IgD-negative memory B cell (primary cell): ENCODE results near the gene PLAAT2. TPM values are rescaled to one million over a fixed set of nuclear protein-coding genes. Genes with fewer than 3 reads are reported as not detected.
"Not testable (repeated sequence)": the region's sequence is repeated elsewhere in the genome, so short reads cannot be mapped to it uniquely, and the experiment has no call there.

Experiments used
- H3K27ac Mint-ChIP-seq, 3 donors: one replicate each; pipeline ENCODE4 v1.8.0; 2020 to 2022; ENCODE audit warnings: mild to moderate bottlenecking in 3 of 3, mixed read lengths in 3 of 3, moderate library complexity in 1 of 3
- H3K27me3 Mint-ChIP-seq: one replicate; pipeline ENCODE4 v1.8.0; 2021; ENCODE audit warnings: mixed read lengths
- H3K36me3 Mint-ChIP-seq: one replicate; pipeline ENCODE4 v1.8.0; 2020; ENCODE audit warnings: mild to moderate bottlenecking, mixed read lengths
- H3K4me1 Mint-ChIP-seq, 3 donors: one replicate each; pipeline ENCODE4 v1.8.0; 2020 to 2022; ENCODE audit warnings: mixed read lengths in 3 of 3, mild to moderate bottlenecking in 1 of 3
- H3K4me3 Mint-ChIP-seq, 4 donors: one replicate each; pipeline ENCODE4 v1.8.0; 2020 to 2022; ENCODE audit warnings: mild to moderate bottlenecking in 4 of 4, mixed read lengths in 4 of 4, moderate library complexity in 3 of 4
- H3K9me3 Mint-ChIP-seq, 3 donors: one replicate each; pipeline ENCODE4 v1.8.0; 2020 to 2021; ENCODE audit warnings: mixed read lengths in 3 of 3, mild to moderate bottlenecking in 1 of 3
- polyA plus RNA-seq: library from polyadenylated mRNA; unstranded; fragments of 300-500 nt; fragmentation: Illumina TruSeq; gene quantifications from one replicate; pipeline ENCODE4 v1.2.3, GENCODE V29; 2021

PLAAT2 gene
- polyA plus RNA-seq, 1 donor from 2014 or later: 6.4 TPM

- H3K4me1 Mint-ChIP-seq: peaks cover 12 to 28% (median 13%) of the 10 kb centered on the region in 3 donors
- H3K27me3 Mint-ChIP-seq, H3K27ac Mint-ChIP-seq, H3K9me3 Mint-ChIP-seq, H3K36me3 Mint-ChIP-seq, H3K4me3 Mint-ChIP-seq: not testable (repeated sequence)
Observed at GRCh38 chr11:63528729-63529278, 34.4 kb downstream of the PLAAT2 start.

- H3K9me3 Mint-ChIP-seq, H3K36me3 Mint-ChIP-seq, H3K27me3 Mint-ChIP-seq, H3K27ac Mint-ChIP-seq, H3K4me3 Mint-ChIP-seq: not testable (repeated sequence)
- peaks cover 11 to 24% (median 12%) of the 10 kb centered on the region in 3 donors for H3K4me1 Mint-ChIP-seq
Observed at GRCh38 chr11:63528156-63528555, 35.0 kb downstream of the PLAAT2 start.

GRCh38 chr11:63527667-63528066, 35.5 kb downstream of the PLAAT2 start:
- H3K27me3 Mint-ChIP-seq: peaks cover 4% of the 10 kb centered on the region
- H3K36me3 Mint-ChIP-seq: no peaks in the 10 kb centered on the region
- no peak overlapping the region for H3K27ac Mint-ChIP-seq
- H3K4me1 Mint-ChIP-seq: peaks cover 11 to 24% (median 12%) of the 10 kb centered on the region in 3 donors
- H3K9me3 Mint-ChIP-seq: peaks cover 0 to 5% (median 0%) of the 10 kb centered on the region in 3 donors
- no peak overlapping the region for H3K4me3 Mint-ChIP-seq

- H3K27ac Mint-ChIP-seq: no peak overlapping the region
- H3K4me3 Mint-ChIP-seq: no peak overlapping the region
- H3K4me1 Mint-ChIP-seq: peaks cover 0 to 4% (median 0%) of the 10 kb centered on the region in 3 donors
- H3K27me3 Mint-ChIP-seq: peaks cover 7% of the 10 kb centered on the region
- no peaks in the 10 kb centered on the region for H3K36me3 Mint-ChIP-seq
- H3K9me3 Mint-ChIP-seq: peaks cover 2 to 19% (median 14%) of the 10 kb centered on the region in 3 donors
Observed at GRCh38 chr11:63523151-63523550, 40.0 kb downstream of the PLAAT2 start.

GRCh38 chr11:63521896-63522295, 41.3 kb downstream of the PLAAT2 start:
- Mint-ChIP-seq H3K27me3 (peaks cover 5% of the 10 kb centered on the region), H3K36me3 (no peaks in the 10 kb centered on the region), H3K27ac (no peak overlapping the region), H3K4me1 (peaks cover 0 to 4% (median 0%) of the 10 kb centered on the region in 3 donors), H3K9me3 (peaks cover 2 to 19% (median 14%) of the 10 kb centered on the region in 3 donors), H3K4me3 (no peak overlapping the region)

- H3K27me3 Mint-ChIP-seq: peaks cover 5% of the 10 kb centered on the region
- H3K27ac Mint-ChIP-seq: no peak overlapping the region
- peaks cover 0 to 4% (median 0%) of the 10 kb centered on the region in 3 donors for H3K4me1 Mint-ChIP-seq
- peaks cover 2 to 19% (median 14%) of the 10 kb centered on the region in 3 donors for H3K9me3 Mint-ChIP-seq
- H3K4me3 Mint-ChIP-seq: no peak overlapping the region
- H3K36me3 Mint-ChIP-seq: no peaks in the 10 kb centered on the region
Observed at GRCh38 chr11:63520606-63521170, 42.5 kb downstream of the PLAAT2 start.

- Mint-ChIP-seq H3K27ac (no peak overlapping the region), H3K27me3 (peaks cover 2% of the 10 kb centered on the region), H3K9me3 (peaks cover 2 to 17% (median 14%) of the 10 kb centered on the region in 3 donors), H3K4me1 (peaks cover 0 to 4% (median 0%) of the 10 kb centered on the region in 3 donors), H3K4me3 (no peak overlapping the region), H3K36me3 (no peaks in the 10 kb centered on the region)
Observed at GRCh38 chr11:63518548-63518947, 44.6 kb downstream of the PLAAT2 start.

GRCh38 chr11:63517156-63517555, 46.0 kb downstream of the PLAAT2 start:
- Mint-ChIP-seq H3K27ac (no peak overlapping the region), H3K4me3 (no peak overlapping the region), H3K4me1 (peaks cover 0 to 4% (median 0%) of the 10 kb centered on the region in 3 donors)

GRCh38 chr11:63516109-63516508, 47.1 kb downstream of the PLAAT2 start:
- Mint-ChIP-seq H3K4me1 (peaks cover 0 to 4% (median 0%) of the 10 kb centered on the region in 3 donors), H3K27ac (no peak overlapping the region), H3K4me3 (no peak overlapping the region), H3K36me3 (no peaks in the 10 kb centered on the region), H3K9me3 (peaks cover 2 to 14% (median 10%) of the 10 kb centered on the region in 3 donors), H3K27me3 (peaks cover under 1% of the 10 kb centered on the region)

More at GRCh38 chr11:63517156-63517555, 46.0 kb downstream of the PLAAT2 start:
- no peaks in the 10 kb centered on the region for H3K27me3 Mint-ChIP-seq
- no peaks in the 10 kb centered on the region for H3K36me3 Mint-ChIP-seq
- H3K9me3 Mint-ChIP-seq: peaks cover 2 to 14% (median 10%) of the 10 kb centered on the region in 3 donors

- H3K4me1 Mint-ChIP-seq: no peaks in the 10 kb centered on the region
- no peak overlapping the region for H3K4me3 Mint-ChIP-seq
- no peaks in the 10 kb centered on the region for H3K9me3 Mint-ChIP-seq
- H3K27ac Mint-ChIP-seq: peak overlapping the region in 1 of 3 donors; percentile 80
- peaks cover 5% of the 10 kb centered on the region for H3K27me3 Mint-ChIP-seq
- no peaks in the 10 kb centered on the region for H3K36me3 Mint-ChIP-seq
Observed at GRCh38 chr11:63512816-63513215, 50.4 kb downstream of the PLAAT2 start.

- Mint-ChIP-seq H3K4me3 (no peak overlapping the region), H3K27me3 (peaks cover 11% of the 10 kb centered on the region), H3K9me3 (no peaks in the 10 kb centered on the region), H3K27ac (no peak overlapping the region), H3K36me3 (no peaks in the 10 kb centered on the region), H3K4me1 (no peaks in the 10 kb centered on the region)
Observed at GRCh38 chr11:63511048-63511748, 52.0 kb downstream of the PLAAT2 start.

- Mint-ChIP-seq H3K27ac (no peak overlapping the region), H3K27me3 (peaks cover 13% of the 10 kb centered on the region), H3K36me3 (no peaks in the 10 kb centered on the region), H3K4me3 (no peak overlapping the region), H3K4me1 (no peaks in the 10 kb centered on the region), H3K9me3 (no peaks in the 10 kb centered on the region)
Observed at GRCh38 chr11:63510360-63511047, 52.7 kb downstream of the PLAAT2 start.

- H3K27me3 Mint-ChIP-seq: peaks cover 13% of the 10 kb centered on the region
- no peaks in the 10 kb centered on the region for H3K4me1 Mint-ChIP-seq
- H3K36me3 Mint-ChIP-seq: no peaks in the 10 kb centered on the region
- no peak overlapping the region for H3K4me3 Mint-ChIP-seq
- H3K27ac Mint-ChIP-seq: no peak overlapping the region
- peaks cover 0 to 2% (median 0%) of the 10 kb centered on the region in 3 donors for H3K9me3 Mint-ChIP-seq
Observed at GRCh38 chr11:63508745-63509144, 54.4 kb downstream of the PLAAT2 start.

- no peak overlapping the region for H3K4me3 Mint-ChIP-seq
- H3K4me1 Mint-ChIP-seq: no peaks in the 10 kb centered on the region
- H3K36me3 Mint-ChIP-seq: no peaks in the 10 kb centered on the region
- no peak overlapping the region for H3K27ac Mint-ChIP-seq
- peaks cover 13% of the 10 kb centered on the region for H3K27me3 Mint-ChIP-seq
- H3K9me3 Mint-ChIP-seq: peaks cover 0 to 2% (median 0%) of the 10 kb centered on the region in 3 donors
Observed at GRCh38 chr11:63508009-63508408, 55.2 kb downstream of the PLAAT2 start.

- H3K9me3 Mint-ChIP-seq: peaks cover 0 to 2% (median 0%) of the 10 kb centered on the region in 3 donors
Observed at GRCh38 chr11:63507511-63507910, 55.7 kb downstream of the PLAAT2 start.

More at GRCh38 chr11:63507511-63507910, 55.7 kb downstream of the PLAAT2 start:
- H3K4me1 Mint-ChIP-seq: no peaks in the 10 kb centered on the region
- peaks cover 13% of the 10 kb centered on the region for H3K27me3 Mint-ChIP-seq
- no peak overlapping the region for H3K4me3 Mint-ChIP-seq
- H3K36me3 Mint-ChIP-seq: no peaks in the 10 kb centered on the region
- no peak overlapping the region for H3K27ac Mint-ChIP-seq
